ENCODE data around the gene AGO1. TPM values are rescaled to one million over a fixed set of nuclear protein-coding genes. Genes with fewer than 3 reads are reported as not detected.
A peak's percentile ranks its signal among the peaks of the same experiment; 100 is the strongest.

Gene AGO1
- total RNA-seq, 1 experiment from 2014 or later: 81.8 TPM

DNA sequence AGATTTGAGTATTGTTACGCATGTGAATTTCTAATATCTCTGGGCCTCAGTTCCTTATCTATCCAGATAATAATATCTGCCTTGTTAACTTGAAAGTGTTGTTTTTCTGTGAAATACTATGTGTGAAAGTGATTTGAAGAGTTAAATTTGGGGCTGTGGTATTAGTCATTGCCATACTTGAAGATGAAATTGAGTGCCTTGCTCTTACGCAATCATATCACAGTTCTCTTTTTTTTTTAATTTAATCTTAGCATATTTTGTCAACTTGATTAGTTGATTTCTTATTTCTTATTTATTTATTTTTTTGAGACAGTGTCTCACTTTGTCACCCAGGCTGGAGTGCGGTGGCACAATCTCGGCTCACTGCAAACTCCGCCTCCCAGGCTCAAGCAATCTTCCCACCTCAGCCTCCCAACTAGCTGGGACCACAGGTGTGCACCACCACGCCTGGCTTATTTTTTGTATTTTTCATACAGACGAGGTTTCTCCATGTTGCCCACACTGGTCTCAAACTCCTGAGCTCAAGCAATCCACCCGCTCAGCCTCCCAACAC, 44.2 kb upstream of the AGO1 start:
- Mint-ChIP-seq H3K4me1 (peaks cover 3% of the 10 kb centered on the region; the same call in 1 of the 2 replicates), H3K36me3 (peaks cover 41% of the 10 kb centered on the region), H3K27ac (no peak overlapping the region), H3K9me3 (peaks cover 11% of the 10 kb centered on the region; the same call in 1 of the 2 replicates), H3K4me3 (no peak overlapping the region), H3K27me3 (ENCODE audit: low read depth) (no peaks in the 10 kb centered on the region)
- ChIA-PET CTCF (no interaction called here), POLR2A (no interaction called here)
- DNase-seq (ENCODE audit: low spot score): no peak
- no peak for TF ChIP-seq TEAD4 (CRISPR knock-in tag; IDR thresholded peaks at IDR 0.05)
- no peak for TF ChIP-seq RELA (CRISPR knock-in tag; IDR thresholded peaks at IDR 0.05; ENCODE audit: borderline replicate concordance)
- no peak for ATAC-seq

DNA sequence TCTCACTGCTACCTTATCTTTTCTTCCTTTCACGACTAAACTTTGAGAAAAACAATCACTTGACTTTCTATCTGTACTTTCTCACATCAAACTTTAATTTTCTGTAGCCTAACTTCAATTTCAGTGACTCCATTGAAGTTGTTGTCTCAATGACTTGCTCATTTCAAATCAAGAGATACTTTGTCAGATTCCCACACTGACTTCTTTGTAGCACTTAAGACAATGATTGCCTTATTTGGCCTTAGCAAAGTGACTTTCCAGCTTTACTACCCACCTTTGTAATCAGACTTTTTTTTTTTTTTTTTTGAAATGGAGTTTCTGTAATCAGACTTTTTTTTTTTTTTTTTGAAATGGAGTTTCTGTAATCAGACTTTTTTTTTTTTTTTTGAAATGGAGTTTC, 38.2 kb upstream of the AGO1 start:
- Mint-ChIP-seq H3K36me3 (peaks cover 12% of the 10 kb centered on the region), H3K27ac (peak overlapping the region; percentile 24; the same call in 1 of the 2 replicates), H3K4me3 (no peak overlapping the region), H3K4me1 (peaks cover 3% of the 10 kb centered on the region), H3K27me3 (ENCODE audit: low read depth) (no peaks in the 10 kb centered on the region), H3K9me3 (no peaks in the 10 kb centered on the region)
- DNase-seq (ENCODE audit: low spot score) (no peak), ATAC-seq (no peak)
- no peak for TF ChIP-seq RELA (CRISPR knock-in tag; IDR thresholded peaks at IDR 0.05; ENCODE audit: borderline replicate concordance)
- no peak for TF ChIP-seq PRRX2 (CRISPR knock-in tag; IDR thresholded peaks at IDR 0.05)
- TF ChIP-seq SMAD4 (CRISPR knock-in tag; IDR thresholded peaks at IDR 0.05): no peak
- TF ChIP-seq NFYB (CRISPR knock-in tag; conservative IDR thresholded peaks at IDR 0.05; ENCODE audit: low read depth): no peak
- TF ChIP-seq, protein P1, sequence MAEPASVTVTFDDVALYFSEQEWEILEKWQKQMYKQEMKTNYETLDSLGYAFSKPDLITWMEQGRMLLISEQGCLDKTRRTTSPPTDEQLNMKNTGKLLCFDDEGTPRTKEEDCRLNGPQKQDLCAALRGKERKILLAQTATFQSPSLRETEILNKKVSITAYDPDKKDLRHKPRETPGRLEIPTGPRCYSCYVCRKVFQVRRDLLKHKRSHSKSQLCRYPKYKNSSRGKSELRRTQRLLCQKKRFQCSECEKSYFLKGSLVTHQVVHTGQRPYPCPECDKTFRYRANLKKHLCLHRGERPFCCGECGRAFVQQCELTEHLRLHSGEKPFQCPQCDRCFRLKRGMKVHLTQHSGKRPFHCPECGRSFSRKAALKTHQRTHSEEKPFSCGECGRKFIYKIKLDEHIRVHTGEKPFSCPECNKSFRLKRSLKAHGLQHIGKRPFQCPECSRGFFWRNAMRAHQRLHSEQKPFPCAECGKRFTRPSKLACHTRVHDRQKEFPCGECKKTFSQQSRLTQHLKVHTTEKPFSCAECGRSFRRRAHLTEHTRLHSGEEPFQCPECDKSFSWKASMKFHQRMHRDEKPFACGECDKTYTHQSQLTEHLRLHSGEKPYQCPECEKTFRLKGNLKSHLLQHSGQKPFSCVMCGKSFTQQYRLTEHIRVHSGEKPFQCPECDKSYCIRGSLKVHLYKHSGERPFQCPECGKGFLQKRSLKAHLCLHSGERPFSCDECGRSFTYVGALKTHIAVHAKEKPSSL (CRISPR knock-in tag; conservative IDR thresholded peaks at IDR 0.05): no peak
- TF ChIP-seq, protein P2, sequence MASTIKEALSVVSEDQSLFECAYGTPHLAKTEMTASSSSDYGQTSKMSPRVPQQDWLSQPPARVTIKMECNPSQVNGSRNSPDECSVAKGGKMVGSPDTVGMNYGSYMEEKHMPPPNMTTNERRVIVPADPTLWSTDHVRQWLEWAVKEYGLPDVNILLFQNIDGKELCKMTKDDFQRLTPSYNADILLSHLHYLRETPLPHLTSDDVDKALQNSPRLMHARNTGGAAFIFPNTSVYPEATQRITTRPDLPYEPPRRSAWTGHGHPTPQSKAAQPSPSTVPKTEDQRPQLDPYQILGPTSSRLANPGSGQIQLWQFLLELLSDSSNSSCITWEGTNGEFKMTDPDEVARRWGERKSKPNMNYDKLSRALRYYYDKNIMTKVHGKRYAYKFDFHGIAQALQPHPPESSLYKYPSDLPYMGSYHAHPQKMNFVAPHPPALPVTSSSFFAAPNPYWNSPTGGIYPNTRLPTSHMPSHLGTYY (CRISPR knock-in tag; IDR thresholded peaks at IDR 0.05): no peak
- no peak for TF ChIP-seq OVOL2 (CRISPR knock-in tag; IDR thresholded peaks at IDR 0.05; ENCODE audit: borderline replicate concordance)
- no peak for TF ChIP-seq JUN (CRISPR knock-in tag; IDR thresholded peaks at IDR 0.05)
- no peak for TF ChIP-seq ZNF671 (CRISPR knock-in tag; IDR thresholded peaks at IDR 0.05)
- no peak for TF ChIP-seq MYBL2 (CRISPR knock-in tag; IDR thresholded peaks at IDR 0.05)
- TF ChIP-seq, protein P3, sequence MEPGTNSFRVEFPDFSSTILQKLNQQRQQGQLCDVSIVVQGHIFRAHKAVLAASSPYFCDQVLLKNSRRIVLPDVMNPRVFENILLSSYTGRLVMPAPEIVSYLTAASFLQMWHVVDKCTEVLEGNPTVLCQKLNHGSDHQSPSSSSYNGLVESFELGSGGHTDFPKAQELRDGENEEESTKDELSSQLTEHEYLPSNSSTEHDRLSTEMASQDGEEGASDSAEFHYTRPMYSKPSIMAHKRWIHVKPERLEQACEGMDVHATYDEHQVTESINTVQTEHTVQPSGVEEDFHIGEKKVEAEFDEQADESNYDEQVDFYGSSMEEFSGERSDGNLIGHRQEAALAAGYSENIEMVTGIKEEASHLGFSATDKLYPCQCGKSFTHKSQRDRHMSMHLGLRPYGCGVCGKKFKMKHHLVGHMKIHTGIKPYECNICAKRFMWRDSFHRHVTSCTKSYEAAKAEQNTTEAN (CRISPR knock-in tag; IDR thresholded peaks at IDR 0.05): no peak
- TF ChIP-seq, protein P4, sequence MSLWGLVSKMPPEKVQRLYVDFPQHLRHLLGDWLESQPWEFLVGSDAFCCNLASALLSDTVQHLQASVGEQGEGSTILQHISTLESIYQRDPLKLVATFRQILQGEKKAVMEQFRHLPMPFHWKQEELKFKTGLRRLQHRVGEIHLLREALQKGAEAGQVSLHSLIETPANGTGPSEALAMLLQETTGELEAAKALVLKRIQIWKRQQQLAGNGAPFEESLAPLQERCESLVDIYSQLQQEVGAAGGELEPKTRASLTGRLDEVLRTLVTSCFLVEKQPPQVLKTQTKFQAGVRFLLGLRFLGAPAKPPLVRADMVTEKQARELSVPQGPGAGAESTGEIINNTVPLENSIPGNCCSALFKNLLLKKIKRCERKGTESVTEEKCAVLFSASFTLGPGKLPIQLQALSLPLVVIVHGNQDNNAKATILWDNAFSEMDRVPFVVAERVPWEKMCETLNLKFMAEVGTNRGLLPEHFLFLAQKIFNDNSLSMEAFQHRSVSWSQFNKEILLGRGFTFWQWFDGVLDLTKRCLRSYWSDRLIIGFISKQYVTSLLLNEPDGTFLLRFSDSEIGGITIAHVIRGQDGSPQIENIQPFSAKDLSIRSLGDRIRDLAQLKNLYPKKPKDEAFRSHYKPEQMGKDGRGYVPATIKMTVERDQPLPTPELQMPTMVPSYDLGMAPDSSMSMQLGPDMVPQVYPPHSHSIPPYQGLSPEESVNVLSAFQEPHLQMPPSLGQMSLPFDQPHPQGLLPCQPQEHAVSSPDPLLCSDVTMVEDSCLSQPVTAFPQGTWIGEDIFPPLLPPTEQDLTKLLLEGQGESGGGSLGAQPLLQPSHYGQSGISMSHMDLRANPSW (CRISPR knock-in tag; conservative IDR thresholded peaks at IDR 0.05; ENCODE audit: low read depth): no peak
- no peak for TF ChIP-seq GRHL2 (CRISPR knock-in tag; IDR thresholded peaks at IDR 0.05; ENCODE audit: insufficient replicate concordance, severe bottlenecking)
- TF ChIP-seq ELF4 (CRISPR knock-in tag; IDR thresholded peaks at IDR 0.05; ENCODE audit: low read depth): no peak
- no peak for TF ChIP-seq TEAD4 (CRISPR knock-in tag; IDR thresholded peaks at IDR 0.05)
- no peak for TF ChIP-seq FOXP1 (CRISPR knock-in tag; IDR thresholded peaks at IDR 0.05; ENCODE audit: borderline replicate concordance)
- TF ChIP-seq, protein P5, sequence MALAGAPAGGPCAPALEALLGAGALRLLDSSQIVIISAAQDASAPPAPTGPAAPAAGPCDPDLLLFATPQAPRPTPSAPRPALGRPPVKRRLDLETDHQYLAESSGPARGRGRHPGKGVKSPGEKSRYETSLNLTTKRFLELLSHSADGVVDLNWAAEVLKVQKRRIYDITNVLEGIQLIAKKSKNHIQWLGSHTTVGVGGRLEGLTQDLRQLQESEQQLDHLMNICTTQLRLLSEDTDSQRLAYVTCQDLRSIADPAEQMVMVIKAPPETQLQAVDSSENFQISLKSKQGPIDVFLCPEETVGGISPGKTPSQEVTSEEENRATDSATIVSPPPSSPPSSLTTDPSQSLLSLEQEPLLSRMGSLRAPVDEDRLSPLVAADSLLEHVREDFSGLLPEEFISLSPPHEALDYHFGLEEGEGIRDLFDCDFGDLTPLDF (CRISPR knock-in tag; IDR thresholded peaks at IDR 0.05): no peak
- TF ChIP-seq TCF7 (CRISPR knock-in tag; IDR thresholded peaks at IDR 0.05; ENCODE audit: low read depth): no peak
- POLR2A ChIA-PET: interaction anchor here (0.6 kb wide), 1 partner anchor 1183 kb away, joined by 3 read pairs; no protein-coding TSS in a partner anchor
- CTCF ChIA-PET: no interaction called here
